Kidney (tissue), 14 donors: ENCODE measurements around the gene PALLD. TPM values are rescaled to one million over a fixed set of nuclear protein-coding genes. Genes with fewer than 3 reads are reported as not detected.
A peak's percentile ranks its signal among the peaks of the same experiment; 100 is the strongest.

Source experiments
- DNase-seq, 5 donors: peaks; one replicate each; pipeline ENCODE4 v3.0.0-alpha.2; 2013 to 2020
- FAIRE-seq: peaks from 2 replicates; lab custom pipeline; 2012; peaks lifted over from hg19 to GRCh38; lab: Jason Lieb, UNC
- H3K27ac ChIP-seq, 2 donors: one replicate each; pipeline ENCODE4 v1.7.0; 2013; ENCODE audit warnings: low read depth in 2 of 2, low read length in 2 of 2, inconsistent platforms in 1 of 2
- H3K27me3 ChIP-seq: one replicate; pipeline ENCODE4 v1.7.1; 2013; ENCODE audit warnings: low read length, inconsistent platforms; ENCODE audit not compliant: control insufficient read depth, insufficient read depth
- H3K36me3 ChIP-seq, 3 donors: one replicate each; pipeline versions ENCODE4 v1.7.0 to v1.7.1; 2013; ENCODE audit warnings: low read length in 3 of 3, control low read depth in 1 of 3, inconsistent platforms in 1 of 3; ENCODE audit not compliant: insufficient read depth in 3 of 3, control insufficient read depth in 2 of 3
- H3K4me1 ChIP-seq, 3 donors: one replicate each; pipeline versions ENCODE4 v1.7.0 to v1.7.1; 2013; ENCODE audit warnings: low read length in 3 of 3, inconsistent platforms in 1 of 3, low read depth in 1 of 3; ENCODE audit not compliant: control insufficient read depth in 2 of 3, insufficient read depth in 2 of 3
- H3K4me3 ChIP-seq, 3 donors: one replicate each; pipeline versions ENCODE4 v1.7.0 to v1.8.1; 2013; ENCODE audit warnings: low read length in 3 of 3, control low read depth in 1 of 3, inconsistent platforms in 1 of 3
- H3K9ac ChIP-seq, 3 donors: one replicate each; pipeline versions ENCODE4 v1.7.0 to v1.7.1; 2013; ENCODE audit warnings: low read length in 3 of 3, control low read depth in 1 of 3, inconsistent platforms in 1 of 3
- H3K9me3 ChIP-seq, 3 donors: one replicate each; pipeline versions ENCODE4 v1.7.0 to v1.7.1; 2013; ENCODE audit warnings: low read length in 3 of 3, control low read depth in 1 of 3, inconsistent platforms in 1 of 3; ENCODE audit not compliant: control insufficient read depth in 2 of 3, insufficient read depth in 1 of 3
- intact Hi-C: fragments of 100-400 bp; cut with DNase I; formaldehyde crosslinking; loops from one replicate; pipeline ENCODE4 v1.11.1; 2022
- polyA plus RNA-seq: library from polyadenylated mRNA; stranded (reverse); fragments of 350-450 nt; fragmentation: Illumina TruSeq; extraction: RNeasy Lipid Tissue Mini Kit (QIAGEN cat#74804); gene quantifications from one replicate; pipeline ENCODE4 v1.2.3, GENCODE V29; 2014; ENCODE audit warnings: low read depth, low replicate concordance; ENCODE audit not compliant: insufficient read depth
- total RNA-seq: library from RNA; stranded (reverse); fragmentation: NEBNext Ultra II Directional; extraction: Animal tissue kit (Norgen Biotek cat#: 25700); gene quantifications from one replicate; pipeline ENCODE4 v1.2.1, GENCODE V29; 2021
- TF ChIP-seq, protein P1 (sequence below): IDR thresholded peaks from 3 replicates; pipeline ENCODE4 v1.5.1; 2012; ENCODE audit warnings: mild to moderate bottlenecking, moderate library complexity, borderline replicate concordance; ENCODE audit not compliant: insufficient read depth; ENCODE audit errors: extremely low read depth
- donor health status: control.
- donor health status: control.
- donor health status: control.
- donor health status: control.
- donor health status: control.
- donor health status: DM: yes; HTN: yes; CAD: no.
- donor health status: Normal renal cell carcinoma (clear cell type).

PALLD gene
- total and polyA plus RNA-seq, 2 donors from 2014 or later = 43.4 to 120 TPM

DNA sequence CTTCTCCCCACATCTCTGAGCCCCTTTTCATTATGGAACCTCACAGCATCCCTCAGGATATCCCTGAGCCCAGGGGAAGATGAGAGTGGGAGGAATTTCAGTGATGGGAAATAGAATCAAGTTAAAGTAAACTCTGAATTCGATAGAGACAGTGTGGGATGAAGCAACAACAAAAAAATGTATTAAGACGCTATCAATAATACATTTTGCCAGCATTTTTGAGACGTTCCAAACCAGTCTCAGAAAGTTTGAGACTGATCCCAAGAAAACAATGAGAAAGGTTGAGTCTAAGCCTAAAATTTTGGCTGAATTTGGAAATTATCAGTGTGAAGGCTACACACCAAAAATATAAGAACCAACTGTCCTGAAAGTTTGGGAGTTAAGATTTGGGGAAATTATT lies 317.0 kb downstream of the PALLD start:
- H3K9me3 ChIP-seq = no peaks in the 10 kb centered on the region
- no peak overlapping the region for H3K4me3 ChIP-seq
- FAIRE-seq (no peak), DNase-seq (no peak)
- peaks cover 0 to 6% (median 3%) of the 10 kb centered on the region in 3 donors for H3K4me1 ChIP-seq
- H3K27ac ChIP-seq = no peak overlapping the region
- no peak overlapping the region for H3K9ac ChIP-seq
- TF ChIP-seq, protein P1, sequence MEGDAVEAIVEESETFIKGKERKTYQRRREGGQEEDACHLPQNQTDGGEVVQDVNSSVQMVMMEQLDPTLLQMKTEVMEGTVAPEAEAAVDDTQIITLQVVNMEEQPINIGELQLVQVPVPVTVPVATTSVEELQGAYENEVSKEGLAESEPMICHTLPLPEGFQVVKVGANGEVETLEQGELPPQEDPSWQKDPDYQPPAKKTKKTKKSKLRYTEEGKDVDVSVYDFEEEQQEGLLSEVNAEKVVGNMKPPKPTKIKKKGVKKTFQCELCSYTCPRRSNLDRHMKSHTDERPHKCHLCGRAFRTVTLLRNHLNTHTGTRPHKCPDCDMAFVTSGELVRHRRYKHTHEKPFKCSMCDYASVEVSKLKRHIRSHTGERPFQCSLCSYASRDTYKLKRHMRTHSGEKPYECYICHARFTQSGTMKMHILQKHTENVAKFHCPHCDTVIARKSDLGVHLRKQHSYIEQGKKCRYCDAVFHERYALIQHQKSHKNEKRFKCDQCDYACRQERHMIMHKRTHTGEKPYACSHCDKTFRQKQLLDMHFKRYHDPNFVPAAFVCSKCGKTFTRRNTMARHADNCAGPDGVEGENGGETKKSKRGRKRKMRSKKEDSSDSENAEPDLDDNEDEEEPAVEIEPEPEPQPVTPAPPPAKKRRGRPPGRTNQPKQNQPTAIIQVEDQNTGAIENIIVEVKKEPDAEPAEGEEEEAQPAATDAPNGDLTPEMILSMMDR = no peak
- H3K27me3 ChIP-seq = no peaks in the 10 kb centered on the region
- intact Hi-C loops = no loop called here
- H3K36me3 ChIP-seq = no peaks in the 10 kb centered on the region

DNA sequence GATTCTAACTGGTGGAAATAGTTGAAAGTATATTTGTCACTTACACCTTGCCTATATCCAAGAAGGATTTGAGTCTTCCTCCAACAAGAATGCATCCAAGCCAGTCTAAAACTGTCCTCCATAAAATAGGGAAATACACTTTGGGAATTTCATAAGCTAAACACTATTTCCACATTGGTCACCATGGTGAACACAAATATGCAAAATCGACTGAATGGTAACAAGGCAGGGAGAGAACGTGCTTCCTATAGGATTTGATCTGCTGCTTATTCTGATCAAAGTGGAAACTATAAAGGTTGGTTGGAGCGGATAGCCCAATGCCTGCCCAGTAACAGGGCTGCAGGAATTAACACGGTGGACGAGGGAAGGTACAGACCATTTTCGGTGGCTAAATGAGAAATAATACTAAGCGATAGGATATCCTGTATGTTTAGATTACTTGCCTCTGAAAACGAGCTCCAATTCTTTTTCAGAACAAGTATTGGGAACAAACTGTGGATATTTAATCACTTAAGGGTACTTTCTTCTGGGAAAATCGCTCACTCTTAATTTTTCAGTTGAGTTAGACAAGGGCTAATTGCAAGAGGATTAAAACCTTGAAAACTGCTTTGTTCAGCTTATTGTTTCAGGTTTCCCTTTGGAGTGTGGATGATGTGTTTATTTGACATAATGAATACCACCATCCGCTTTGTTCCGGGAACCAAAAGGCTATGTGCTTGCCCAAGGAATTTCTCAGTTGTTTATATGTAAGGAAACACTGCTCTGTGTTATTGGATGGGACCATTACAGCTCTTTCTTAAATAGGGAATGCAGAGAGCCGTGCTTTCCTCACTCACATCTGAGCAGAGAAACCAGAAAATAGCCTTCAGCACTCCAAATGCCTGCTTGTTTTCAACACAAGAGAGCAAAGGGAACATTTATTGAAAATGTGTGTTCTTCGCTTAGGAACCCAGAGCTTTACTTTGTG lies 318.8 kb downstream of the PALLD start:
- H3K27me3 ChIP-seq = no peaks in the 10 kb centered on the region
- FAIRE-seq (no peak), DNase-seq (peak in 3 of 5 donors; percentile 15 to 73 (median 59))
- no peak overlapping the region for H3K4me3 ChIP-seq
- H3K4me1 ChIP-seq = peaks cover 0 to 6% (median 3%) of the 10 kb centered on the region in 3 donors
- intact Hi-C loops = no loop called here
- H3K9me3 ChIP-seq = no peaks in the 10 kb centered on the region
- H3K9ac ChIP-seq = no peak overlapping the region
- H3K36me3 ChIP-seq = no peaks in the 10 kb centered on the region
- TF ChIP-seq, protein P1 = no peak
- H3K27ac ChIP-seq = peak overlapping the region; percentile 27 to 59

DNA sequence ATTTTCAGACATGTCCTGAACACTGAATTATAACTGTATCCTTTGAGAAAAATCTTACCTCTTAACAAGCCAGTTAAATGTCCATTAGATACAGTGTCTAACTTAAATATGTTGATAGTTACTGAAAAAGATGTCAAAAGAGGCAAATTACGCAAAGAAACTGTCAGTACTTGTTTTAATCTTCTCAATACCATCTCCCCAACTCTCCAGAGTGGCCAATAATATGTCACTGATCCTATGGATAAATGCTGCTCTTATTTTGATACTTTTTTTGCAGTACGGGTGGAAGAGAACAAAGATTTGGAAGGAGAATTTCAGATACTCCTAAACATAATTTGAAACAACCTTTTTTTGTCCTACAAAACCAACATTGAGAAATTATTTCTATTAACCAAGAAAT lies 320.5 kb downstream of the PALLD start:
- DNase-seq = no peak
- FAIRE-seq = no peak
- Histone ChIP-seq H3K9ac (peak overlapping the region in 1 of 3 donors; percentile 5), H3K27ac (peak overlapping the region in 1 of 2 donors; percentile 47), H3K4me1 (peaks cover 0 to 6% (median 3%) of the 10 kb centered on the region in 3 donors), H3K4me3 (peak overlapping the region in 2 of 3 donors; percentile 34 to 46), H3K27me3 (no peaks in the 10 kb centered on the region), H3K36me3 (no peaks in the 10 kb centered on the region), H3K9me3 (no peaks in the 10 kb centered on the region)
- intact Hi-C loops = no loop called here
- TF ChIP-seq, protein P1 = no peak
